OCI-LY1 (cell line): Measurements from ENCODE around the gene RARRES1.

Experiments used
- CTCF ChIP-seq: fragments of 200-600 bp; sonication (generic), shearing (Covaris generic); IDR thresholded peaks from 2 replicates; pipeline ENCODE4 v1.5.1; 2017; ENCODE audit warnings: mild to moderate bottlenecking, antibody characterized with exemption, low read length, moderate library complexity, mixed read lengths
- EZH2 ChIP-seq: fragments of 200-600 bp; sonication (generic), shearing (Covaris generic); IDR thresholded peaks from 2 replicates; pipeline ENCODE4 v1.8.0; 2017; ENCODE audit warnings: borderline replicate concordance, mixed run types, mild to moderate bottlenecking, antibody characterized with exemption, low read length, moderate library complexity, mixed read lengths

GRCh38 chr3:158666416-158666815, 65.8 kb downstream of the RARRES1 start:
- no peak for TF ChIP-seq EZH2
- no peak for TF ChIP-seq CTCF
